Measurements from ENCODE around the gene PRDX3.

Gene PRDX3

DNA sequence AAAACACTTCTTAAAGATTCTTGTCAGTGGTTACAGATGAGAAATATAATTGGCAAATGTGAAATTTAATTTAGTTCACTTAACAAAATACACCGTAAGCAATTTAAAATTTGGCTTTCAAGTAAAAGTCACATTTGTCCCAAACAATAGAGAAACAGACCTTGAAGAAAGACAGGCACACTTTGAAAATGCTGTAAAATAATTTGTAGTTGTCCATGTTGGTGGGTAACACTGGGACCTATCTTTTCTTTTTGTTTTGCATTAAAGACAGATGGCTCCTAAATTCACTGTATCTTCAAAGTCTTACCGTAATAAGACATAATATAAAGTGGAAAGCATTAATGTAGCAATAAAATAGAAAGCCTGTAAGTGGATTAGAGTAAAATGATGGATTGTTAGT is 32.0 kb upstream of the PRDX3 start:
- H3K9me3 Mint-ChIP-seq: no peaks in the 10 kb centered on the region
- peaks cover 14% of the 10 kb centered on the region for H3K36me3 Mint-ChIP-seq (ENCODE audit: low read depth)
- no peaks in the 10 kb centered on the region for H3K27me3 Mint-ChIP-seq (ENCODE audit: low read depth)
- H3K4me1 Mint-ChIP-seq (ENCODE audit: low read depth): peaks cover 64% of the 10 kb centered on the region
- peak overlapping the region; percentile 91 for H3K27ac Mint-ChIP-seq
- no peak overlapping the region for H3K4me3 Mint-ChIP-seq

DNA sequence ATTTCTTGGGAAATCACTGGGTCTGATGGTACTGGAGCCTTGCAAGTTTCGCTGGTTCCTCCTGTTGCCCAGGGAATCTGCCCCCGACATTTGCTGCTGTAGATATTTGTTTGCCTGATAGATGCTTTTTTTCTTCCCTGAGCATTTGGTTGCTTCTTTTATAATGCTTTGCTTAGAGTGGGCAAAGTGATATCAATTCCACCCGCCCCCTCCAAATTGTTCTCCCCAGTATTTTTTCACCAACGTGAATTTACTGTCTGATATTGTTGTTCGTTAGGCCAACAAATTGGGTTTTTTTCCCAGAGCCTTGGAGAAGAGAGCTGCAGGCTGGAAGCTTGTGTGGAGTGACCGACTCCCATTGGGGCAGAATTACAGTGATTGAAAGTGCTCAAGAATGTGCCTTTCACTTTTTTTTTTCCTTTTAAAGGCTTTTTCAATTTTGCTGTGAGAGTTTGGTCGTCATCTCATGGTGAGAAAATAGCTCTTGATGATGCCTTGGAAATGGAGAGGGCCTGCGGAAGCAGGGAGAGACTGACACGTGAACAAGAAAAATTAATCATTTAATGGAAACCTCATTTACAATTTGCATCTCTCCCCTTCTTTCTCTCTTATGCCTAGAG is 31.2 kb upstream of the PRDX3 start:
- Mint-ChIP-seq H3K9me3 (no peaks in the 10 kb centered on the region), H3K4me3 (peak overlapping the region; percentile 97), H3K27ac (peak overlapping the region; percentile 92), H3K27me3 (ENCODE audit: low read depth) (no peaks in the 10 kb centered on the region), H3K36me3 (ENCODE audit: low read depth) (peaks cover 14% of the 10 kb centered on the region), H3K4me1 (ENCODE audit: low read depth) (peaks cover 61% of the 10 kb centered on the region)

DNA sequence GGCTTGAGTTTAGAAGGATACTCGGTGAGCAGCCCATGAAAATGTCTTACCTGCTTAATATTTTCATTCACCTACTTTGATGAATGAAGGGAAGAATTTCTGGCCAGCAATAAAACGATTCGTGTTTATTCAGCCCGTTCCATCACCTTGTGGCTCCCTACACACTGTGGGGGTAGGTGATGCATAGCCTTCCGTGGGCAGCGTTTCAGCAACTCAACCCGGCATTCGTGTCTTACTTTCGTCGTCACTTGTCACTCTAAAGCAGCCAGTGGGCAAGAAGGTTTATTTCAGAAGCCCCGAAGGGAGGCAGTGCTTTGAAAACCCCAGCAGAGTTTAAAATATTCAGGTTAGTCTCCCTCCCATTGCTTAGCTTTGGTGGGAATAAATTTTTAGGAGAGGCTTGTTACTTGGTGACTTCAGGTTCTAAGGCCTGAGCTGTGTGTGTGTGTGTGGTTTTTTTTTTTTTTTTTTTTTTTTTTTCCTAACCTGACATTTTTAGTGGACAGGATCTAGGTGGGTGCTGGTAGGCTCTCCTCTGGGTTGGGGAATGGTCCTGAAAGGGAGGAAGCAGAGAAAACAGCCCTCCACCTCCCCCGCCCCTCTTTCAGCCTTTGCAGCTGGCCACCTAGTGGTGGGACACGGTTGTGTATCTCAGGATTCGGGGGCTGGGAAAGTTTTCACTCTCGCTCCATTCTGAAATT is 30.6 kb upstream of the PRDX3 start:
- H3K4me3 Mint-ChIP-seq: peak overlapping the region; percentile 97
- peaks cover 56% of the 10 kb centered on the region for H3K4me1 Mint-ChIP-seq (ENCODE audit: low read depth)
- peak overlapping the region; percentile 92 for H3K27ac Mint-ChIP-seq
- no peaks in the 10 kb centered on the region for H3K9me3 Mint-ChIP-seq
- peaks cover 10% of the 10 kb centered on the region for H3K36me3 Mint-ChIP-seq (ENCODE audit: low read depth)
- no peaks in the 10 kb centered on the region for H3K27me3 Mint-ChIP-seq (ENCODE audit: low read depth)

DNA sequence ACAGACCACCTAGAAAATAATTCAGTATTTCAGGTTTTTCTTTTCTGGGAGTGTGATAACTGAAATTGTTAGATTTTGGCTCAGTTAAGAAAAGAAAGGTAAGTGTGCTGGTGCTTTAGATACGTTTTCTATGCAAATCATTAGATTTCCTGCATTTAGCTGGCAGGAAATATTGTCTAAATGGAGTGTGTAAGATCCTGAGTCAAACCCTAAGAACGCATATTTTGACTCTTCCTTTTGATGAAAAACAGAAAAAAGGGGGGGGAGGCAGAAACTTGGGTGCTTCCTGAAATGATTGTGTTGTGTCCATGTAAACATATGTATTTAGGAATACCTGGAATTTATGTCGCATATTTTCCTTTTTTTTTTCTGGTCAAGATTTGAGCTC is 29.9 kb upstream of the PRDX3 start:
- H3K9me3 Mint-ChIP-seq: no peaks in the 10 kb centered on the region
- peaks cover 50% of the 10 kb centered on the region for H3K4me1 Mint-ChIP-seq (ENCODE audit: low read depth)
- H3K27ac Mint-ChIP-seq: peak overlapping the region; percentile 92
- peaks cover 9% of the 10 kb centered on the region for H3K36me3 Mint-ChIP-seq (ENCODE audit: low read depth)
- peak overlapping the region; percentile 97 for H3K4me3 Mint-ChIP-seq
- H3K27me3 Mint-ChIP-seq (ENCODE audit: low read depth): no peaks in the 10 kb centered on the region

DNA sequence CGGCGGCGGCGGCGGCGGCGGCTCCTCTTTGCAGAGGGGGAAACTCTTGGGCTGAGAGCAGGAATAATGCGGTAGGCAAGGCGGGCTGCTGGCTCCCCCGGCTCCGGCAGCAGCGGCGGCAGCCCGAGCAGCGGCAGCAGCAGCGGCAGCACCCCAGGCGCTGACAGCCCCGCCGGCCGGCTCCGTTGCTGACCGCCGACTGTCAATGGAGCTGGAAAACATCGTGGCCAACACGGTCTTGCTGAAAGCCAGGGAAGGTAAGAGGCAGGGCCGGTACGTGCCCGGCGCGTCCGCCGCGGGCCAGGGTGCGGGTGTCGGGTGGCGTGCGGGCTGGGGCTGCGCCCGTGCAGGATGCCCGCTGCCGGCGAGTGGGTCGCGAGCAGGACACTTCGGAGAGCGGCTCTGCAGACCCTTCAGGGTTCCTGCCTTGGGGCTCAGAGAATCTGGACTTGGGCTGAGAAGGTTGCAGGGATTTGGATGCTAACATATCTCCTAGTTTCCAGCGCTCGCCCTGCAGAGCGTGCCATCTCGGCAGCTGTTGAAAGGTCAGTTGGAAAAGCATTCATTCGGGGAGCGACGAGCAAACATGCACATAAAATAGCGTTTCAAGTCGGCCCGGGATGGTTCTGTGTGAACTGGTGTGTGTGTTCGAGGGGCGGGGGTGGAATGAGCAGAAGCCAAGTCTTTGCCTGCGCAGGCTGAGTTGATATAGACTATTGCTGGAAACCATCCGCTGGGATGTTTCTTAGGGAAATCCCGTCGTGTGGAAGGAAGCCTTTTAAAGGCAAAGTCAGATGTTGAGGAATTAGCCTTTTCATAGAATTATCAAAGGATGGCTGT is 29.3 kb upstream of the PRDX3 start:
- Mint-ChIP-seq H3K4me3 (peak overlapping the region; percentile 97), H3K27me3 (ENCODE audit: low read depth) (no peaks in the 10 kb centered on the region), H3K9me3 (no peaks in the 10 kb centered on the region), H3K27ac (peak overlapping the region; percentile 92), H3K4me1 (ENCODE audit: low read depth) (peaks cover 47% of the 10 kb centered on the region), H3K36me3 (ENCODE audit: low read depth) (peaks cover 8% of the 10 kb centered on the region)

DNA sequence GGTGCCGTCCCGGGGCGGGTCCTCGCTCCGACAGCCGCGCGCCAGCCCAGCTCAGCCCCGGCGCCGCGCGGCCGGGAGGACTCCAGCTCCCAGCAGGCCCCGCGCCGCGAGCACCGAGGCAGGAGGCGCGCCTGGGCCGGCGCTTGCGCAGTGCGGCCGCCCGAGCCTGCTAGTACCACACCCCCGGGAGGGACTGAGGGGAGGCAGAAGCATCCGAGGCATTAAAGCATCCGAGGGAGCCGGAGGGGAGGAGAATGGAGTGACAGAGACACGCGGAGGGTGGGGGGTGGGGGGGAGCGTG is 28.7 kb upstream of the PRDX3 start, which contains the start of gene GRK5:
GRK5 (plus strand) TSS at position 206 of the 301 bp plus-strand sequence. CDS start 347 bp downstream, outside the sequence.
- Mint-ChIP-seq H3K36me3 (ENCODE audit: low read depth) (peaks cover 5% of the 10 kb centered on the region), H3K4me1 (ENCODE audit: low read depth) (peaks cover 41% of the 10 kb centered on the region), H3K27ac (peak within 1 kb of the TSS; percentile 100)

DNA sequence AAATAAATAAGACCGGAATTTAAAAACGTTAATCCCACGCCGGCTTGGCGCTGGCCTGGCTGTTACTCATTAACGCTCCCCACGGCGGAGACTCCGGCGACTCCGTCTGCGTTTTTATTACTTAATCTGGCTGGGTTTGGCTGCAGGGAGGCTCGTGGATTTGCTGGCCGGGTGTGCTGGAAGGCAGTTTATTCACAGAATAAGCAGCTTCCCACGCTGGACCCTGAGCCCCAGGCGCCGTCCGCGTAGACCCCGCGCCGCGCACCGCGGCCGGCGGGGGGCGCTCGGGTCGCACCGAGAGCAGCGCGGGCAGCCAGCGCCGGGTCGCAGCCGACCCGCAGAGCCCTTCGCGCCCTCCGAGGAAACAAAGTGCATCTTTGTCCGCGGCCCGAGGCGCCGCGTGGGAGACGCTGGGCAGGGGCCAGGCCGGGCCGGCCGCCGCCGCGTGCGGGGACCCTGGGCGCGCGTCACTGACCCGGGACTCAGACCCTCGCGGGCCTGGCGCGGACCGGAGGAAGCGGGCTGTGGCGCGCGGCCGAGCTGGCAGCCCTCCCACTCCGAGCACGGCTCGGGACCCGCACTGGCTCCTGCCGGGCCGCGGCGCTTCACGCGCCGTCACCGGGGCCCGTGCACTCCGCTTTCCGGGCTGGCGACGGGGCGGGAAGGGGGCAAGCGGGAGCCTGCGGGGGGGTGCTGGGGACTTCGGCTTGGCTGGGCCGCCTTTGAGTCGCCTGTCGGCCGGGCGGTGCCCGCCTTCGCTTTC is 28.2 kb upstream of the PRDX3 start:
- Mint-ChIP-seq H3K4me1 (ENCODE audit: low read depth) (peaks cover 36% of the 10 kb centered on the region), H3K4me3 (peak overlapping the region; percentile 98)

More for the DNA sequence above, 28.7 kb upstream of the PRDX3 start, which contains the start of gene GRK5:
- H3K4me3 Mint-ChIP-seq: peak within 1 kb of the TSS; percentile 98
- H3K9me3 Mint-ChIP-seq: no peaks in the 10 kb centered on the region
- H3K27me3 Mint-ChIP-seq (ENCODE audit: low read depth): no peaks in the 10 kb centered on the region

DNA sequence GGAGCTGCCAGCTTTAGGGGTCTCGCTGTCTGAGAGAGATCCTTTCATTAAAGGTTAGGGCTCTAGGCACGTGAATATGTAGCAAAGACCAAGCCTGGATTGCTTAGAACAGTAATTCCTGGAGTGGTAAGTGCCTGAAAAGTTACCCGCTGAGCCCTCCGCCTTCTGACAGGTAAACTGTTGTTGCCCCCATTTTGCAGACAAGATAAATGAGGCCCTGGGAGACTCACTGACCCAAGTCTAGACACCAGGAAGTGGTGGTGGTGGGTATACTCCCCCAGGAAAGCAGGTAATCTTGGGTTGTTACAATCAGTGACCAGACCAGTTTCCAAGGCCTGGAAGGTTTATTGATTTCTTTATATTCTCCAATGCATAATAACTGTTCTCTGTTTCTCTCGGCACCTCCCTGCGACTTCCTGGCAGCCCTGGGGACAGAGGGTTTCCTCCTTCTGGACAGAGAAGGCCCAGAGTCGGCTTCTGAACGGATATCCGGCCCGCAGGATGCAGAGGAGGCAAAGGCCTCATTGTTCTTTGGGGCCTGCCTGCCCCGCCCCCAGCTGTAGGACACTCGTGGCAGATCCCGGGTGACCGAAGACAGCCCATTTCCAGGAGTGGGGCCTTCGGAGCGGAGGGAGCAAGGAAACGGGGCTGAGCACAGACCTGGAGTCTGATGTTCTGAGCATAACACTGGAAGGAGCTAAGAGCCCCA is 27.4 kb upstream of the PRDX3 start:
- H3K9me3 Mint-ChIP-seq: no peaks in the 10 kb centered on the region
- peaks cover 28% of the 10 kb centered on the region for H3K4me1 Mint-ChIP-seq (ENCODE audit: low read depth)
- no peaks in the 10 kb centered on the region for H3K27me3 Mint-ChIP-seq (ENCODE audit: low read depth)
- peak overlapping the region; percentile 100 for H3K27ac Mint-ChIP-seq
- H3K36me3 Mint-ChIP-seq (ENCODE audit: low read depth): no peaks in the 10 kb centered on the region
- H3K4me3 Mint-ChIP-seq: peak overlapping the region; percentile 98

More for the DNA sequence above, 28.2 kb upstream of the PRDX3 start:
- H3K27me3 Mint-ChIP-seq (ENCODE audit: low read depth): no peaks in the 10 kb centered on the region
- H3K36me3 Mint-ChIP-seq (ENCODE audit: low read depth): peaks cover 5% of the 10 kb centered on the region
- H3K9me3 Mint-ChIP-seq: no peaks in the 10 kb centered on the region
- H3K27ac Mint-ChIP-seq: peak overlapping the region; percentile 100

DNA sequence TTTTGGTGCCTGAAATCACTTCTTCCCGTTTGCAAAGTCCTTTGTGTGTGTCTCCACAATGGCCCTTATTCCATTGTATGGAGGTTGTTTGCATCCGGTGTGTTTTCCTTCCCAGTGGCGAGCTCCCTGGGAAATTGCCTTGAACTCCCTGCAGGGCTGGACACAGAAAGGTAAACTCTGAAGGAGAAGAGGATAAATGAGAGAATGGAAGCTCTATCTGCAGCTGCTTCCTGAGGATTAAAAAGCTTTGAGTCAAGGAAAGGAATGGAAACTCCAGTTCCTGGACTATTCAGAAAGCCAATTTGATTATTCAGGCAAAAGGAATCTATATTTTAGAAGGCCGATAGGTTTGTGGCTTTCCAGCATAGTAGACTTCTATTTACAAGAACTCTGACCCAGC is 24.4 kb upstream of the PRDX3 start:
- Mint-ChIP-seq H3K4me3 (no peak overlapping the region), H3K36me3 (ENCODE audit: low read depth) (no peaks in the 10 kb centered on the region), H3K27me3 (ENCODE audit: low read depth) (no peaks in the 10 kb centered on the region), H3K27ac (no peak overlapping the region), H3K4me1 (ENCODE audit: low read depth) (peaks cover 18% of the 10 kb centered on the region), H3K9me3 (no peaks in the 10 kb centered on the region)

DNA sequence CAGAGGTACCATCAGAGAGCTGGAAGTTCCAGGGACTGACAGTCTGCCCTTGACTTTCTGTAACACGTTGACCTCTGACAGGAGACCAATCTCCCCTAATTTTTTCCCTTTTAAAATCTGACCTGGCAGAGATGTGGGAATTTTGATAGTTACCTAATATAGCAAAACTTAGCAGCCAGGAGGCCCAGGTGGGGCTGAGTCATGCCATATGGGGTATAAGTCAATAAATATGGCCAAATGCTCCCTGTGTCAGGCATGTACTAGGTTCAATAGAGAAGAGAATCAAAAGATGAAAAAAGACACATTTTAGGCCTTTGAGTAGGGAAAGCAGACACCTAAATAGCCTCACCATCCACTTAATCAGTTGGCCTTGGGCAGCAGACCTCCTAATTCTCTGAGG is 22.6 kb upstream of the PRDX3 start:
- no peaks in the 10 kb centered on the region for H3K36me3 Mint-ChIP-seq (ENCODE audit: low read depth)
- no peak overlapping the region for H3K4me3 Mint-ChIP-seq
- H3K27ac Mint-ChIP-seq: no peak overlapping the region
- H3K4me1 Mint-ChIP-seq (ENCODE audit: low read depth): peaks cover 19% of the 10 kb centered on the region
- no peaks in the 10 kb centered on the region for H3K27me3 Mint-ChIP-seq (ENCODE audit: low read depth)
- no peaks in the 10 kb centered on the region for H3K9me3 Mint-ChIP-seq

DNA sequence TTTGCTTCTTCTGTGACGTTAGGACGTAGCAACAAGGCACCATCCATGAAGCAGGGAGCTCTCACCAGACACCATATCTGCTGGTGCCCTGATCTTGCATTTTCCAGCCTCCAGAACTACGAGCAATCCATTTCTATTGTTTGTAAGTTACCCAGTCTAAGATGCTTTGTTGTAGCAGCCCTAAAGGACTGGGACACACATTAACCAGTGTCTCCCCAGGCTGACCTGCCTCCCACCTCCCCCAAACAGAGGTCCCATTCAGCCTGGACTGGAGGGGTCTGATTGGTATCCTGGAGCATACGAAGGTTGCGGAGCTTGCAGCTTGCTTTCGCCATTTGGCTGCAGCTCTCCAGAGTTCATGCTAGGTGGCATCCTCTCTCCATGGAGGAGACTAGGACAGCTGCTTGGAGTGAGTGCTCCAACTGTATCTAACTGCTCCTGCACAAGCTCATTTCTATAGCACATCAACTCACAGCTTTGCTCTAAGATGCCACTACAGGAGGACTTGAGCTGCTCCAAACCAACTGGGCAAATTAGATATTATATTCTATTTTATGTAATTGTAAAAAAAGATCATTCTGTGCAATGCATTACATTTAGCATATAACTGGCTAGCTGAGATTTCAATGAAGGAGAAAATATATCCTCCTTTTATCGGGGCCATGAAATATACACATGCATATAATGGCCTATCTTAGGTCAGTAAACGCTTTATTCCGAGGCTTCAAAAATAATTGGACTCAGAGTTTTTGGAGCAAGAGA is 20.8 kb upstream of the PRDX3 start:
- no peaks in the 10 kb centered on the region for H3K36me3 Mint-ChIP-seq (ENCODE audit: low read depth)
- no peak overlapping the region for H3K27ac Mint-ChIP-seq
- H3K4me1 Mint-ChIP-seq (ENCODE audit: low read depth): peaks cover 19% of the 10 kb centered on the region
- no peak overlapping the region for H3K4me3 Mint-ChIP-seq
- H3K9me3 Mint-ChIP-seq: no peaks in the 10 kb centered on the region
- H3K27me3 Mint-ChIP-seq (ENCODE audit: low read depth): no peaks in the 10 kb centered on the region

DNA sequence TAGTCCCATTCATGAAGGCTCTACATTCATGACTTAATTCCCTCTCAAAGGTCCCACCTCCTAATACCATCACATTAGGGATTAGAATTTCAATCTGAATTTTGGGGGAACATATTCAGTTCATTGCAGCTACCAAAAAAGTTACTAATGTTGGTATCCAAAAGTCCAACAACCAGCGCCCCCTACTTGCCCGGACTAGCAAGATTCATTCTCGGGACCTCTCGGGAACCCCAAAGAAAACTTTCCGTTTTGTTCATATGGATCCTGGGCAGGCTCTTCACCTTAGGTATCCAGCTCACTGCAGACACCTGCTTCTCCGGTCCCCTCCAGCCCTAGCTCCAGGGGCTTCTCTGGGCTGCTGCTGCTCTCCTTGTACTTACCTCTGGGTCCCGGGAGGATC is 19.8 kb upstream of the PRDX3 start:
- H3K9me3 Mint-ChIP-seq: no peaks in the 10 kb centered on the region
- H3K27ac Mint-ChIP-seq: no peak overlapping the region
- peaks cover 19% of the 10 kb centered on the region for H3K4me1 Mint-ChIP-seq (ENCODE audit: low read depth)
- H3K27me3 Mint-ChIP-seq (ENCODE audit: low read depth): no peaks in the 10 kb centered on the region
- H3K36me3 Mint-ChIP-seq (ENCODE audit: low read depth): no peaks in the 10 kb centered on the region
- no peak overlapping the region for H3K4me3 Mint-ChIP-seq

DNA sequence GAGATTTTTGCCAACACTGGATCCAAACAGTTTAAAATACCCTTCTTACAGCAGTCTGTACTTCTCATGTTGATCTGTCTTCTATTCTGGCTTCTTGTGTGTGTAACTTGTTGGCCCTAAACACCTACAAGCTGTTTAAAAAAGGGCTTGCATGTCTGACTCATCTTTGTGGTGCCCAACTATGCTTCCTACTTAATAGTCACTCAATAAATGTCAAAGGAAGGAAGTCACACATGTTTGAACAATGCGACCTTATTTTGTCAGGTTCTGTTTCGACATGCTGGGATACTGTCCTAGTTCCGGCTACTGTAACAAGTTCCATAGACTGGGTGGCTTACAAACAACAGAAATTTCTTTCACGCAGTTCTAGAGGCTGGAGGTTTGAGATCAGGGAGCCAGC is 19.3 kb upstream of the PRDX3 start:
- H3K4me1 Mint-ChIP-seq (ENCODE audit: low read depth): peaks cover 19% of the 10 kb centered on the region
- no peaks in the 10 kb centered on the region for H3K36me3 Mint-ChIP-seq (ENCODE audit: low read depth)
- no peaks in the 10 kb centered on the region for H3K27me3 Mint-ChIP-seq (ENCODE audit: low read depth)
- peak overlapping the region; percentile 19 for H3K27ac Mint-ChIP-seq
- no peaks in the 10 kb centered on the region for H3K9me3 Mint-ChIP-seq
- H3K4me3 Mint-ChIP-seq: no peak overlapping the region
